H1 (cell line): ENCODE measurements around the gene MICU1. TPM values are rescaled to one million over a fixed set of nuclear protein-coding genes. Genes with fewer than 3 reads are reported as not detected.

Source experiments
- CTCF ChIA-PET: fragments of 300-600 bp; sonication (Branson Sonifier 250); formaldehyde crosslinking; loops from one replicate; lab custom pipeline; 2021; ENCODE audit not compliant: partially characterized antibody; lab: Charles Lee
- POLR2A ChIA-PET: fragments of 300-600 bp; sonication (Branson Sonifier 250); formaldehyde crosslinking; loops from one replicate; lab custom pipeline; 2021; ENCODE audit warnings: inconsistent platforms; ENCODE audit not compliant: partially characterized antibody; lab: Charles Lee
- DNase-seq, 2 experiments: peaks; one replicate each; pipeline versions ENCODE4 v3.0.0 to v3.0.0-alpha.2; 2010 to 2022; ENCODE audit warnings: low spot score in 2 of 2, low read depth in 1 of 2, mixed read lengths in 1 of 2
- FAIRE-seq: peaks from 2 replicates; lab custom pipeline; 2011; peaks lifted over from hg19 to GRCh38; lab: Jason Lieb, UNC
- H2AFZ ChIP-seq: 2 replicates; pipeline ENCODE4 v1.8.1; 2012; ENCODE audit warnings: low read length, inconsistent platforms
- H2AK5ac ChIP-seq: 2 replicates; pipeline ENCODE4 v1.6.1; 2013; ENCODE audit warnings: low read depth, low read length
- H2BK120ac ChIP-seq: replicated peaks from 2 replicates; pipeline ENCODE3; 2013; ENCODE audit warnings: low read depth, low read length, inconsistent platforms
- H2BK12ac ChIP-seq: 2 replicates; pipeline ENCODE4 v1.6.1; 2013; ENCODE audit warnings: low read depth, low read length
- H2BK15ac ChIP-seq: 2 replicates; pipeline ENCODE4 v1.6.1; 2013; ENCODE audit warnings: low read length
- H2BK20ac ChIP-seq: 2 replicates; pipeline ENCODE4 v1.6.1; 2013; ENCODE audit warnings: low read length
- H2BK5ac ChIP-seq: 2 replicates; pipeline ENCODE4 v1.6.1; 2013; ENCODE audit warnings: low read depth, low read length
- H3K14ac ChIP-seq: 2 replicates; pipeline ENCODE4 v1.6.1; 2013; ENCODE audit warnings: inconsistent platforms; ENCODE audit not compliant: insufficient read length
- H3K18ac ChIP-seq: 2 replicates; pipeline ENCODE4 v1.6.1; 2013; ENCODE audit warnings: low read length; ENCODE audit errors: extremely low read depth
- H3K23ac ChIP-seq: 2 replicates; pipeline ENCODE4 v1.6.1; 2013; ENCODE audit warnings: inconsistent platforms; ENCODE audit not compliant: insufficient read length
- H3K23me2 ChIP-seq: 2 replicates; pipeline ENCODE4 v1.6.1; 2013; ENCODE audit warnings: low read depth, low read length
- H3K27ac ChIP-seq: 2 replicates; pipeline ENCODE4 v1.6.1; 2011; ENCODE audit warnings: low read depth, low read length, inconsistent platforms
- H3K27me3 ChIP-seq, 4 experiments: replicated peaks in 1 of 4; 1 replicate in 1 of 4; 2 replicates in 3 of 4; pipeline versions ENCODE4 v1.6.1 to v1.8.1; 2011 to 2013; ENCODE audit warnings: low read length in 3 of 4, mild to moderate bottlenecking in 3 of 4, inconsistent platforms in 2 of 4, mixed read lengths in 2 of 4, moderate library complexity in 1 of 4; ENCODE audit not compliant: control insufficient read depth in 3 of 4, insufficient read depth in 3 of 4; ENCODE audit errors: extremely low read depth in 1 of 4
- H3K36me3 ChIP-seq, 4 experiments: 2 replicates each; pipeline versions ENCODE4 v1.6.1 to v1.8.1; 2011 to 2013; ENCODE audit warnings: mild to moderate bottlenecking in 4 of 4, low read length in 3 of 4, moderate library complexity in 2 of 4, control low read depth in 1 of 4, inconsistent platforms in 1 of 4; ENCODE audit not compliant: insufficient read depth in 4 of 4, control insufficient read depth in 2 of 4
- H3K4ac ChIP-seq: replicated peaks from 2 replicates; pipeline ENCODE3; 2013; ENCODE audit warnings: low read length, low read depth, mixed read lengths, inconsistent platforms; ENCODE audit not compliant: insufficient read length
- H3K4me1 ChIP-seq, 4 experiments: replicated peaks in 1 of 4; 1 replicate in 1 of 4; 2 replicates in 3 of 4; pipeline versions ENCODE4 v1.6.1 to v1.8.1; 2011 to 2013; ENCODE audit warnings: low read length in 3 of 4, inconsistent platforms in 2 of 4, mixed read lengths in 1 of 4; ENCODE audit not compliant: insufficient read depth in 4 of 4, control insufficient read depth in 3 of 4
- H3K4me2 ChIP-seq, 2 experiments: 2 replicates each; pipeline versions ENCODE4 v1.6.1 to v1.8.1; 2011 to 2013; ENCODE audit warnings: low read depth in 2 of 2, low read length in 2 of 2, control low read depth in 1 of 2, inconsistent platforms in 1 of 2, mild to moderate bottlenecking in 1 of 2; ENCODE audit not compliant: insufficient read depth in 1 of 2
- H3K4me3 ChIP-seq, 4 experiments: fragments of 200-600, 300-600 bp in 1 of 4; sonication (generic), shearing (Covaris generic), sonication (Bioruptor Twin) in 1 of 4; 2 replicates each; pipeline versions ENCODE4 v1.5.1 to v1.8.1; 2011 to 2016; ENCODE audit warnings: low read length in 4 of 4, low read depth in 3 of 4, control low read depth in 2 of 4, inconsistent platforms in 2 of 4, mild to moderate bottlenecking in 2 of 4, mixed read lengths in 1 of 4, moderate library complexity in 1 of 4; ENCODE audit not compliant: insufficient read depth in 2 of 4; ENCODE audit errors: extremely low read depth in 1 of 4
- H3K56ac ChIP-seq: replicated peaks from 2 replicates; pipeline ENCODE3; 2013; ENCODE audit warnings: low read depth, mild to moderate bottlenecking, mixed read lengths, low read length, inconsistent platforms; ENCODE audit not compliant: insufficient read length
- H3K79me1 ChIP-seq: 2 replicates; pipeline ENCODE4 v1.6.1; 2013; ENCODE audit warnings: low read depth, low read length, control low read depth
- H3K79me2 ChIP-seq, 2 experiments: 2 replicates each; pipeline versions ENCODE4 v1.6.1 to v1.8.1; 2012 to 2013; ENCODE audit warnings: low read length in 2 of 2, mild to moderate bottlenecking in 2 of 2, inconsistent platforms in 1 of 2; ENCODE audit not compliant: insufficient read depth in 2 of 2, control insufficient read depth in 1 of 2
- H3K9ac ChIP-seq, 4 experiments: replicated peaks in 1 of 4; 1 replicate in 1 of 4; 2 replicates in 3 of 4; pipeline versions ENCODE4 v1.6.1 to v1.8.1; 2011 to 2013; ENCODE audit warnings: low read depth in 3 of 4, low read length in 3 of 4, control low read depth in 2 of 4, mild to moderate bottlenecking in 2 of 4, moderate library complexity in 2 of 4, inconsistent platforms in 1 of 4; ENCODE audit errors: extremely low read depth in 1 of 4
- H3K9me3 ChIP-seq, 2 experiments: 2 replicates each; pipeline versions ENCODE4 v1.6.1 to v1.8.1; 2012 to 2013; ENCODE audit warnings: mild to moderate bottlenecking in 2 of 2, moderate library complexity in 2 of 2, control low read depth in 1 of 2, inconsistent platforms in 1 of 2, low read depth in 1 of 2, low read length in 1 of 2, mixed read lengths in 1 of 2; ENCODE audit not compliant: insufficient read depth in 2 of 2
- H4K20me1 ChIP-seq, 2 experiments: replicated peaks in 1 of 2; 2 replicates each; pipeline versions ENCODE3 to v1.8.1; 2011 to 2013; ENCODE audit warnings: inconsistent platforms in 2 of 2, low read length in 2 of 2, mild to moderate bottlenecking in 1 of 2; ENCODE audit not compliant: insufficient read depth in 2 of 2, control insufficient read depth in 1 of 2
- H4K5ac ChIP-seq: 2 replicates; pipeline ENCODE4 v1.6.1; 2013; ENCODE audit warnings: low read length, low read depth, mixed read lengths, inconsistent platforms; ENCODE audit not compliant: insufficient read length
- H4K8ac ChIP-seq: 2 replicates; pipeline ENCODE4 v1.8.0; 2013; ENCODE audit warnings: mild to moderate bottlenecking, moderate library complexity, low read length, inconsistent platforms; ENCODE audit not compliant: insufficient read depth; ENCODE audit errors: extremely low read depth
- H4K91ac ChIP-seq: replicated peaks from 2 replicates; pipeline ENCODE3; 2013; ENCODE audit warnings: low read length, mixed read lengths, inconsistent platforms; ENCODE audit not compliant: insufficient read length
- CEBPB ChIP-seq: IDR thresholded peaks from 2 replicates; pipeline ENCODE4 v1.6.1; 2012; ENCODE audit warnings: low read depth, low read length
- E2F6 ChIP-seq: IDR thresholded peaks from 2 replicates; pipeline ENCODE4 v1.6.1; 2012; ENCODE audit warnings: inconsistent platforms
- KDM1A ChIP-seq: fragments of 200-600, 300-600 bp; sonication (generic); IDR thresholded peaks from 2 replicates; pipeline ENCODE4 v1.7.1; 2016; ENCODE audit warnings: mild to moderate bottlenecking, low read length, borderline replicate concordance
- POLR2A ChIP-seq, 2 experiments: IDR thresholded peaks; 1 replicate in 1 of 2; 2 replicates in 1 of 2; pipeline ENCODE4 v1.6.1; 2011; ENCODE audit warnings: low read depth in 2 of 2, low read length in 2 of 2, mild to moderate bottlenecking in 2 of 2; ENCODE audit errors: control extremely low read depth in 1 of 2
- SAP30 ChIP-seq: fragments of 300-600 bp; sonication (generic); IDR thresholded peaks from 2 replicates; pipeline ENCODE4 v1.7.1; 2012; ENCODE audit warnings: low read length, moderate library complexity, mild to moderate bottlenecking, inconsistent platforms; ENCODE audit not compliant: insufficient read depth, insufficient replicate concordance
- WGBS, 2 experiments: shearing (Covaris generic) in 1 of 2; methylation state at CpG; one replicate each; pipeline versions ENCODE4 v1.1.6 to v1.1.7; 2013 to 2015; ENCODE audit warnings: low lambda C conversion rate in 2 of 2, mixed read lengths in 2 of 2, inconsistent platforms in 1 of 2, low coverage in 1 of 2, missing lambda C conversion rate in 1 of 2; ENCODE audit not compliant: insufficient replicate concordance in 2 of 2, insufficient coverage in 1 of 2, insufficient read length in 1 of 2; ENCODE audit errors: extremely low coverage in 1 of 2, missing lambda C conversion rate in 1 of 2; 5-methylcytosine and 5-hydroxymethylcytosine counted together
- polyA plus RNA-seq, 7 experiments: library from polyadenylated mRNA; depleted of rRNA in 3 of 7; stranded (reverse) in 5 of 7; unstranded in 2 of 7; fragments of >200 nt in 5 of 7; fragments of 200-250 nt in 2 of 7; gene quantifications; 1 replicate in 5 of 7; 2 replicates in 1 of 7; 4 replicates in 1 of 7; pipeline versions ENCODE4 v1.2.1 to v1.2.3, GENCODE V29; 2011 to 2013; ENCODE audit warnings: missing spikeins in 2 of 7, mixed read lengths in 2 of 7
- total RNA-seq: library from RNA; stranded (reverse); fragmentation: NEBNext Ultra II Directional; extraction: Animal tissue kit (Norgen Biotek cat#: 25700); gene quantifications from 2 replicates; pipeline ENCODE4 v1.2.1, GENCODE V29; 2021

The MICU1 gene
- total and polyA plus RNA-seq, 2 of the 8 experiments (the other 6 are each of a cell fraction or from before 2014, with no cell fraction given), result 18.0 to 36.7 TPM

DNA sequence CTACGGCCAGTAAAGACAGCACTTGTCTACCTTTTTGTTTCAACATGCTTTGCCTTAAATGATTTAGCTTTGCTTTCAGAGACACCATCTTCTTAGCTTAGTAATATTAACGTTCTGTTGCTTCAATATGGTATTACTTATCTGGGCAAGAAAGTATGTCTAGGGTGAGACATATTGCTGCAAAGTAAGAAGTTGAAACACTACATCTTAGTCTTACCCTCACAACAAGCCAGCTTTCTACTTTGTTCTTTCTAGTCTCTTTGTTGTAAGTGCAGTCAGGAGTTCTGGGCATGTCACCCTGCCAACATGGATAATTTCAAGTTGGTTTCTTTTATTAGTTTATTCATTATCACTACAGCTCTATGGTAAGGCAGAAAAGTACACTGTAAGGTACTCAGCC, 148.4 kb downstream of the MICU1 start:
- Histone ChIP-seq H4K91ac (no peak overlapping the region), H4K8ac (no peak overlapping the region), H2BK5ac (no peak overlapping the region), H3K4me2 (no peak overlapping the region), H3K23me2 (no peaks in the 10 kb centered on the region), H2AK5ac (no peak overlapping the region), H3K79me2 (no peaks in the 10 kb centered on the region), H3K36me3 (peaks cover 3 to 10% (median 6%) of the 10 kb centered on the region in 4 experiments; a peak in 3 of 8 replicates), H3K79me1 (no peaks in the 10 kb centered on the region), H3K4me1 (no peaks in the 10 kb centered on the region), H3K27me3 (no peaks in the 10 kb centered on the region), H2BK20ac (no peak overlapping the region), H3K18ac (no peak overlapping the region), H3K14ac (no peak overlapping the region), H3K56ac (no peak overlapping the region), H2AFZ (no peak overlapping the region), H4K5ac (no peak overlapping the region), H2BK120ac (no peak overlapping the region), H3K4me3 (no peak overlapping the region), H3K4ac (no peak overlapping the region), H4K20me1 (no peaks in the 10 kb centered on the region), H3K27ac (no peak overlapping the region), H2BK12ac (no peak overlapping the region), H3K23ac (no peak overlapping the region), H3K9ac (no peak overlapping the region), H3K9me3 (no peaks in the 10 kb centered on the region), H2BK15ac (no peak overlapping the region)
- CTCF ChIA-PET, result interaction anchor here (1.4 to 1.6 kb wide), 2 partner anchors 12 to 15 kb away, joined by 3 to 4 read pairs; no protein-coding TSS in a partner anchor
- 84% methylated on average over 2 of the region's 2 CpGs; no CpG with 5 or more reads in 1 of the 2 experiments for WGBS, 2 experiments
- TF ChIP-seq E2F6, result no peak
- no peak for TF ChIP-seq POLR2A (IDR thresholded peaks at IDR 0.05; ENCODE audit: control extremely low read depth in 1 of 2, low read depth in 2 of 2, low read length in 2 of 2)
- no peak for TF ChIP-seq CEBPB
- no peak for TF ChIP-seq SAP30
- no peak for TF ChIP-seq KDM1A
- no peak for FAIRE-seq
- no peak for DNase-seq
- POLR2A ChIA-PET, result no interaction called here
